Left renal pelvis (tissue), 4 donors: ENCODE results near the gene TMEM258. TPM values are rescaled to one million over a fixed set of nuclear protein-coding genes. Genes with fewer than 3 reads are reported as not detected.

ENCODE experiments used
- DNase-seq, 4 donors: peaks; one replicate each; pipeline ENCODE4 v3.0.0-alpha.2; 2013; ENCODE audit warnings: low read depth in 4 of 4, low spot score in 3 of 4
- polyA plus RNA-seq, 4 donors: library from polyadenylated mRNA; unstranded; fragments of 120-200 nt; gene quantifications; one replicate each; pipeline ENCODE4 v1.2.1, GENCODE V29; 2013; ENCODE audit not compliant: insufficient read length in 4 of 4

TMEM258 gene
- polyA plus RNA-seq, 4 donors, result 169 to 174 (median 172) TPM

GRCh38 chr11:61762223-61762615 is 30.2 kb downstream of the TMEM258 start:
- DNase-seq, result no peak

GRCh38 chr11:61761440-61762222 is 30.8 kb downstream of the TMEM258 start:
- DNase-seq, result no peak

GRCh38 chr11:61760946-61761345 is 31.5 kb downstream of the TMEM258 start:
- DNase-seq, result no peak

GRCh38 chr11:61757213-61757862 is 35.1 kb downstream of the TMEM258 start:
- no peak for DNase-seq

GRCh38 chr11:61756452-61757212 is 35.8 kb downstream of the TMEM258 start:
- no peak for DNase-seq

- no peak for DNase-seq
These were observed 36.3 kb downstream of the TMEM258 start for GRCh38 chr11:61756147-61756451.

GRCh38 chr11:61754534-61755482 is 37.6 kb downstream of the TMEM258 start:
- DNase-seq, result no peak

- DNase-seq, result no peak
These were observed 38.7 kb downstream of the TMEM258 start for GRCh38 chr11:61753672-61754071.

- no peak for DNase-seq
These were observed 39.4 kb downstream of the TMEM258 start for GRCh38 chr11:61752925-61753521.

GRCh38 chr11:61752117-61752924 is 40.1 kb downstream of the TMEM258 start, which contains the start of gene MYRF:
MYRF (plus strand) TSS chr11:61752636; CDS start chr11:61752745, 109 bp downstream.
- no peak for DNase-seq

- no peak for DNase-seq
These were observed 41.0 kb downstream of the TMEM258 start for GRCh38 chr11:61751384-61751783.

GRCh38 chr11:61750631-61751273 is 41.6 kb downstream of the TMEM258 start:
- no peak for DNase-seq

- no peak for DNase-seq
These were observed 42.7 kb downstream of the TMEM258 start for GRCh38 chr11:61749591-61750217.

GRCh38 chr11:61747967-61748285 is 44.5 kb downstream of the TMEM258 start:
- DNase-seq, result no peak

- no peak for DNase-seq
These were observed 45.0 kb downstream of the TMEM258 start for GRCh38 chr11:61747192-61747966.

- no peak for DNase-seq
These were observed 45.8 kb downstream of the TMEM258 start for GRCh38 chr11:61746442-61747191.
